Measurements from ENCODE around the gene NAALADL2. TPM values are rescaled to one million over a fixed set of nuclear protein-coding genes. Genes with fewer than 3 reads are reported as not detected.
"Not testable (repeated sequence)": the region's sequence is repeated elsewhere in the genome, so short reads cannot be mapped to it uniquely, and the experiment has no call there.

Gene NAALADL2
- total RNA-seq, 2 donors from 2014 or later, result 8.5 to 24.3 TPM

GRCh38 chr3:175129126-175129525 lies 270.0 kb downstream of the NAALADL2 start:
- intact Hi-C loops (cut with DNase I), result no loop called here
- no peaks in the 10 kb centered on the region for H3K9me3 ChIP-seq
- TF ChIP-seq CTCF (IDR thresholded peaks at IDR 0.05), result no peak
- H3K4me3 ChIP-seq, result no peak overlapping the region
- H3K27me3 ChIP-seq, result no peaks in the 10 kb centered on the region
- DNase-seq, result no peak
- no peaks in the 10 kb centered on the region for H3K36me3 ChIP-seq
- no peak overlapping the region for H3K9ac ChIP-seq (ENCODE audit: low read depth in 2 of 2, low read length in 2 of 2)
- no peaks in the 10 kb centered on the region for H3K4me1 ChIP-seq
- H3K27ac ChIP-seq, result no peak overlapping the region

GRCh38 chr3:175129571-175129970 lies 270.4 kb downstream of the NAALADL2 start:
- no peak overlapping the region for H3K27ac ChIP-seq
- intact Hi-C loops (cut with DNase I), result no loop called here
- H3K4me3 ChIP-seq, result no peak overlapping the region

GRCh38 chr3:175131866-175132265 lies 272.7 kb downstream of the NAALADL2 start:
- intact Hi-C loops (cut with DNase I); H3K9me3 ChIP-seq; H3K4me3 ChIP-seq; H3K9ac ChIP-seq (ENCODE audit: low read depth in 2 of 2, low read length in 2 of 2); H3K27me3 ChIP-seq; H3K4me1 ChIP-seq; H3K36me3 ChIP-seq; DNase-seq; H3K27ac ChIP-seq: not testable (repeated sequence)

More at GRCh38 chr3:175129571-175129970, 270.4 kb downstream of the NAALADL2 start:
- Histone ChIP-seq H3K9ac (ENCODE audit: low read depth in 2 of 2, low read length in 2 of 2) (no peak overlapping the region), H3K36me3 (no peaks in the 10 kb centered on the region), H3K4me1 (no peaks in the 10 kb centered on the region), H3K27me3 (no peaks in the 10 kb centered on the region), H3K9me3 (no peaks in the 10 kb centered on the region)
- TF ChIP-seq CTCF (IDR thresholded peaks at IDR 0.05), result no peak
- DNase-seq, result no peak

GRCh38 chr3:175132706-175133105 lies 273.6 kb downstream of the NAALADL2 start:
- H3K9ac ChIP-seq (ENCODE audit: low read depth in 2 of 2, low read length in 2 of 2); H3K27me3 ChIP-seq; H3K4me1 ChIP-seq; H3K27ac ChIP-seq; H3K9me3 ChIP-seq; H3K36me3 ChIP-seq; intact Hi-C loops (cut with DNase I); H3K4me3 ChIP-seq; DNase-seq: not testable (repeated sequence)

- intact Hi-C loops (cut with DNase I), result no loop called here
- no peaks in the 10 kb centered on the region for H3K27me3 ChIP-seq
- TF ChIP-seq CTCF (IDR thresholded peaks at IDR 0.05), result no peak
- H3K27ac ChIP-seq, result no peak overlapping the region
- H3K9ac ChIP-seq (ENCODE audit: low read depth in 2 of 2, low read length in 2 of 2), result no peak overlapping the region
- no peaks in the 10 kb centered on the region for H3K36me3 ChIP-seq
- no peaks in the 10 kb centered on the region for H3K4me1 ChIP-seq
- DNase-seq, result no peak
- no peak overlapping the region for H3K4me3 ChIP-seq
- H3K9me3 ChIP-seq, result no peaks in the 10 kb centered on the region
Measured at GRCh38 chr3:175144368-175144767, 285.2 kb downstream of the NAALADL2 start.

GRCh38 chr3:175146258-175146657 lies 287.1 kb downstream of the NAALADL2 start:
- Histone ChIP-seq H3K27me3 (no peaks in the 10 kb centered on the region), H3K4me3 (no peak overlapping the region), H3K27ac (no peak overlapping the region), H3K9ac (ENCODE audit: low read depth in 2 of 2, low read length in 2 of 2) (no peak overlapping the region), H3K9me3 (no peaks in the 10 kb centered on the region), H3K36me3 (no peaks in the 10 kb centered on the region), H3K4me1 (no peaks in the 10 kb centered on the region)
- intact Hi-C loops (cut with DNase I), result no loop called here
- no peak for TF ChIP-seq CTCF (IDR thresholded peaks at IDR 0.05)
- no peak for DNase-seq

GRCh38 chr3:175149675-175150074 lies 290.5 kb downstream of the NAALADL2 start:
- no peak for TF ChIP-seq CTCF (IDR thresholded peaks at IDR 0.05)
- Histone ChIP-seq H3K27ac (no peak overlapping the region), H3K27me3 (no peaks in the 10 kb centered on the region), H3K9me3 (no peaks in the 10 kb centered on the region), H3K9ac (ENCODE audit: low read depth in 2 of 2, low read length in 2 of 2) (no peak overlapping the region), H3K4me3 (no peak overlapping the region), H3K4me1 (no peaks in the 10 kb centered on the region), H3K36me3 (no peaks in the 10 kb centered on the region)
- intact Hi-C loops (cut with DNase I), result no loop called here
- peak; percentile 77 for DNase-seq
